COLO668 (cell line): ENCODE data around the gene OPCML.

ENCODE experiments used
- DNase-seq: peaks from one replicate; lab custom pipeline; 2025; ENCODE audit not compliant: unreplicated experiment; lab: John Stamatoyannopoulos, UW

OPCML gene

GRCh38 chr11:133503776-133504175 lies 28.5 kb downstream of the OPCML start:
- DNase-seq = no peak

DNA sequence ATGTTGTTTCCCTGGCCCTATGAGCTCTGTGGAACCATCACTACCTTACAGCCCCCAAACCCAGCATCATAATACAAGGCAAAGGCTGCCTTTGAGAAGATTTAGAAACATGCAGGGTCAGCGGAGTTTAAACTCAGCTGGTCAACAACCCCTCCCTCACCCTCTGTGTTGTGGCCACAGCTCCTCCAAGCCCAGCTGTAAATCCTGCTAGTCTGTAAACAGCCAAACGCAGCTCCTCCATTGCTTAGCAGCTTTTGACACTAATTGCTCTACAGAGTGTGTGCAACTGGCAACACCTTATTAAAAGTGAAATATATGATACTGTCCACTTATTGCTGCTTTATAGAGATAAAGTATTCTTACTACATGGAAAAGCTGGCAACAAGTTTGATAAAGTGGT lies 29.1 kb downstream of the OPCML start:
- no peak for DNase-seq

DNA sequence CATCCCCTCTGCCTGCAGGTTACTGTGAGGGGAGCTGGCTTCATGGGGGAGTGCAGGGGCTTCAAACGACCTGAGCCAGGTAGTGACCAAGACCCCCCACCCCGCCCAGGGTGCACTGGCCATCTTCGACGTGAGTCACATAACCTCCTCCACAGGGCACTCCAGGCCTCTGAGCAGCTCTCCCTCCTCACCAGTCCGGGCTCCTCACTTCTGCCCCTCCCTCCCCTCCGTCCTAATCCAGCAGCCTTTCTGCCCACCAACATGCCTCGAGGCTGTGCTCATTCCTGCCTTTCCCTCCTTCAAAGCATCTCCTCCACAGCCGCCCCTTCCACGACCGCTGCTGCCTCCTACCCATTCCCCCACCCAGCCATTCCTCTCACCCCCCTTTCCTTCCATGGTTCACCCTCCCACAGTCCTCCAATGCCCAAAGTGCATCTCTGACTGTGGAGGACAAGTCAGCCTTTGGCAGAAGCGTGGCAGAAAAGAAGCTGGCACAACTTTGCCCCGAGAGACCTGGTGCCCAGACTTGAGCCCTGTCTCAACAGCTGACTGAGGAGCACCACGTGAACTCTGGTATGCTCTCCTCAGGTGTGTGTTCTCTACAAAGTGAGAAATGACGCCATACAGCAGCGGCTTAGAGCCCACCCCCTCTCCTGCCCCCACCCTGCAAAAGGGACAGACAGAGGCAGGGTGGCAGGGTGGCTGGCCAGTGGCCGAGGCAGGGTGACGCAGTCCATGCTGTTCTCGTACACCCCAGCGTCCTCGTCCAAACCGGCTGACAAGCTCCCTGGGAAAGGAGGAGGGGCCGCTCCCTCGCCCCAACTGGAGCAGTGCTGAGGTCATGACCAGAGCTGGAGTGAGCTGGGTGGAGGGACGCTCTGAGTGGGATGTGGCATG lies 30.4 kb downstream of the OPCML start:
- no peak for DNase-seq

GRCh38 chr11:133500936-133501335 lies 31.4 kb downstream of the OPCML start:
- no peak for DNase-seq

GRCh38 chr11:133500435-133500834 lies 31.9 kb downstream of the OPCML start:
- no peak for DNase-seq

DNA sequence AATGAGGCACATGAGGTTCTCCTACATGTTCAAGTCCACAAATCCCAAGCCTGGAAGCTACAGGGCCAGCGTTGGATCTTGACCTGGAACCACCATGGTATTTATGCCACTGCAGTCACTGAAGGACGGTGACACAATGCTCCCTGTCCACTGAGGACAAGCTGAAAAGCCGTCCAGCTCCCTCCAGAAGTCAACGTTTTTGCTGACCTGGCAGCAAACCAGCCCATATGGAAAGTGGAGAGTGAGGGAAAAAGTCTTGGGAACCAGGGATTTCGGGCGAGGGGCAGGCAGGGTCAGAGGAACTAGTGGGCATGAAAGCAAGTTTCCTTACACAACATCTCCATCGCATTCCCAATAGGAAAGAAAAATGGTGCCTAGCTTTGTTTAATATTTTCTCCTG lies 33.3 kb downstream of the OPCML start:
- DNase-seq = no peak

GRCh38 chr11:133497477-133498140 lies 34.7 kb downstream of the OPCML start:
- no peak for DNase-seq

DNA sequence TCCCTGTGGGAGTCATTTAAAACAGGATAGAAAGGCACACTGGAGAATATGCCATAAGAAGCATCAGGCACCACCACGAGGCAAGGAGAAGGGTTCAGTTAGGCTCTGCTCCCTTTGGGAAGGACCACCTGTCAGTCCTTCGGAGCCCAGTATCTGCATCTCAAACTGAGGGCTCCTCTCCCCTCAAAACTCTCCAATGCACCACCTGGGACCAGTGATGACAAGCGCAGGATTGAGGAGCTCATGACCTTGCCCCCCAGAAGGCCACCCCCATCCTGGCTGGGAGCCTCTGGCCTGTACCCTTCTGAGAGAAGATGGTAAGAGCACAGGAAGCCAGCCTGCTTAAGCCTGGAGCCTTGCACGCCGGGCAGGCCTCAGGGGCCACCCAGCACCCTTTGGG lies 39.4 kb downstream of the OPCML start:
- DNase-seq = no peak

- no peak for DNase-seq
Measured at GRCh38 chr11:133491680-133492383, 40.5 kb downstream of the OPCML start.

GRCh38 chr11:133480722-133481121 lies 51.6 kb downstream of the OPCML start:
- DNase-seq = no peak

DNA sequence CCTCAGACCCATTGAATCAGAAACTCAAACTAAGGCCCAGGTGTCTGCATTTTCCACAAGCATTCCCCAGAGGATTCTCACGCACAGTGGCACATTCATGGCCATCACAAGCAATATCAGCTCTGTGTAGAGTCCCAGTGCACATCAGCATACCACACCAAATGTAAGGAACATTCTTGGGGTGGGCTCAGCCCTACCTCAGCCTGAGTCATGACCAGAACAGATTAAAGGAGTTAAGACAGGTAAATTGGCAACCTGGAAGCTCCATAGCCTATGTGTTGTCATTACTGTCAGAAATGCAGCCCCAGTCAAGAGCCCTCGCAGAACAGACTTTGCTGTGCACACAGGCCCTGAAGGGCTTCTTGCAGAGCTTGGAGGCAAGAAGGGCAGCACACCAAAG lies 53.1 kb downstream of the OPCML start:
- no peak for DNase-seq

DNA sequence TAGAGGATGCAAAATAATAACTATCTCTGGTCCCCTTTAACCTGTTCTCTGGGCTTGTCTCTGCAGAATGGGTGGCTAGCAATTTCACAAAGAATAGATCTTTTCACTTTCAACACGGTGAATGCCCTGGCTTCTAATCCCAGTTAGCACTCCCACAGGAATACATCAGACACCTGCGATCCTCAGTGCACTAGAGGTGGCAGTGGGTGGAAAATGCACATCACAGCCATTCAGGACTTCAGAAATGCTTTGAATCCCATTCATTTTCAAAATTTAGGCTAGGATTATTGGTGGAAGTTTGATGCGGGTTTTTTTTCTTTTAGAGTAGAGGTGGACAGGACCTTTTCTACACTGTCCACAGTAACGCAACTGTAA lies 55.1 kb downstream of the OPCML start:
- no peak for DNase-seq

- no peak for DNase-seq
Measured at GRCh38 chr11:133476570-133477250, 55.6 kb downstream of the OPCML start.

DNA sequence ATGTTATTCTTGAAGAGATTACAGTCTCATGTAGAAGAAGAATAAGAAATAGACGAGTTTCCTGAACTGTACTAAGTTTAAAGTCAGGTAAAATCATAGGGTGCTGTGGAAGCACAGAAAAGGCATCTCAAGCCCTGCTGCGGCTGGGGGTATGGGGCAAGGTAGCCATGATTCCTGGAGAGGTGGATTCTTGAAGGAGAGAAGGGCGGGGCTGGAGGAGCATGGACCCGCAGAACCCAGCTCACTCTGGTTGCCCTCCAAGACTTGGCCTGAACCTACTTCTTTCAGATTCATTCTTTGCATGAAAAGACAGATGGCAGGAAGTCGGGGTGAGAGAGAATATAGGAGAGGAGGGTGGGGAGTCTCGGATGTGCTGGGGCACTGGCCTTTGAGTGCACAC lies 57.8 kb downstream of the OPCML start:
- no peak for DNase-seq

DNA sequence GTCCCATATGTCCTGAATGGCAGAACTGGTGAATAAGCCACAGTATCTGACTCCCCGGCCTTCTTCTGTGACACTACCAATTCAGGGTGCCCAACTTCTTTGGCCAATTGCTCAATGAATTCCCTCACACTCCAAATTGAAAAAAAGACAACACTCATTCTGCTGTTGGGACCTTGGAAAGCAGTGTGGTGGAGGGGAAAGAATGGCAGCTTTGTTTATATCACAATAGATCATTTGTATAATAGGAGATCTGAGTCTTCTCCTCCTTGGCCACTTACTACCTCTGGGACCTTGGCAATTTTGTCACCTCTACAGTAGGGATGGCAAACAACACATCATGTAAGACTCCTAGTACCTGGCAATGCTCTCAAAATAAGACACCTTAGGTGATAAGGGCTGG lies 64.6 kb downstream of the OPCML start:
- DNase-seq = no peak

DNA sequence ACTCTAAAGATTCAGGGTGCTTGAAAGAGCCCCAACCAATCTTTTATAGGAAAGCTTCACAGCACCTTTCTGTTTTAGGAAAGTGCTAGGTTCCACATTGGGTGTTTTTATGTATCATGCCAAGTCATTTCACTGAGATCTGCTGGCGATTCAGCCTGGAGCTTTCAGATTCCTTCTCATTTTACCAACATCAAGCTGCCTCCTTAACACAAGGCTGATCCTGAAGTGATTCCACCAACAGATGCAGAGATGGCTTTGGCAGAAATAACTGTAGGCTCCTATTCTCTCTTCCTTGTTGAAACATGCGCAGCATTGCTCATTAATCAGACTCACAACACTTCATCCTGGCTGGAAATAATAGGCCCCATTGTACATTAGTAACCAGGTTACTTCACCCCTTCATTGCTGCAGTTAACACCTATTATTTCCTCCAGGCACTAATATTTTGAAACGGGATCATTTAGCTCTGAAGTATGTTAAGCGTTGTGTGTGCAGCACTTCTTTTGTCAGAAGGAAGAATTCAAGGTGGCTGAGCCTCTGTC lies 89.0 kb downstream of the OPCML start:
- DNase-seq = no peak

DNA sequence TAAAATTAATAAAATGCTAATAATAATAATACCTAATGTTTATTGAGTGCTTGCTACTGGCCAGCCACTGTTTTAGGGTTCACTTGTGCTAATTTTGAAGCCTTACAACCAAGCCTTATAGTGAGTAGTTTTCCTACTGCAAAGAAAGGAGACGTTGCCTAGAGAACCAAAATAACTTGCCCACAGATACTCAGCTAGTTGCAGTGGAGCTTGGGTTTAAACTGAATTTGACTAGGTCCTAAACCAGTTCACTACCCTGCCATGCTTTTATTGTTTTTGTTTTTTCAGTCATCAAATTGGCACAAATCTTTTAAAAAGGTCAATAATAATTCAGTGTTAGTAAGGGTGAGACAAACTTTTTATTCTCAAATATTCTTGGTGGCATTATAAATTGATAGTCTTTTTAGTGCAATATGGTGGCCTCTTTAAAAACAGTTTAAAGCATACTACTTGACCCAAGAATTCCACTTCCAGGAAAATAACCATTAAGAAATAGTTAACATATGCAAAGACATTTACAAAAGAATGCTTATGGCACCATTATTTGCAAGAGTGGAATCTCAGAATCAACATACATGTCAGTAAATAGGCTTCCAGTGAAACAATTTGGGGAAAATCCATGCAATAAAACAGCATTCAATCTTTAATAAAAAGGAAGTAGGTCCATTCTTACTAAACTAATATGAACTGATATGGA lies 90.2 kb downstream of the OPCML start:
- DNase-seq = no peak

DNA sequence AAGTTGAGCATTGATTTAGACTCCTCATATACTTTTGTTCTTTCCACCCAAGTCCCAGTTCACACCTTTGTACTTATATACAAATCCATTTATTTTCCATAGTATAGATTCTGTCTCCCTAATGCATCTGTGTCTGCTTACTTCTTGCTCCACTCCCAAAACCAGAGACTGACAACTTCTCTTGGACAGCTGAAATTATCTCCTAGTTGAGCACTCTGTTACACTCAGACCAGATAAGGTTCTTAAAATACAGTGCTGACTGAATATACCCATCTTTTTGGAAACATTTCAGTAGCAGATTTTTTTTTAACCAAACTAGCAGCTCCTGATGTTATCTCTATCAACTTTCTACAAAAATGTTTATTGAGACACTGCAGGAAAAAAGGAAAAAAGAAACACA lies 106.3 kb downstream of the OPCML start:
- DNase-seq = no peak

GRCh38 chr11:133425245-133425644 lies 107.1 kb downstream of the OPCML start:
- DNase-seq = no peak

GRCh38 chr11:133418218-133418617 lies 114.1 kb downstream of the OPCML start:
- DNase-seq = no peak

DNA sequence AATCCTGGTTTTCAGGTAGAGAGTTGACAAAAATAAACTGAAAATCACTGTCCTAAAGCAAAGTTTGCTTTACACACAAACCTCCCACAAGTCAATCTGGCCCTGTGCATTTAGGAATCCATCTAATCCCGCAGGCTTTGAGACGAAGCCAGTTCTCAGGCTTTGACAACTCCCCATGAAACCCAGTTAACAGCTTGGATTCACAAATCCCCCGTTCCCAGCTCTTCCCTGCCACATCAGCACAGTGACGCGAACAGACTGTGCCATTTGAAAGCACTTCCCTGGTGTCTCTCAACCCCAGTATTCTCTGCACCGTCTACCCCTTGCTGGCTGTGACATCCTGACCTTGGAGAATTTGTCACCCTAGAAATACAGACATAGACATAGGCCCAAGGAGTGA lies 117.8 kb downstream of the OPCML start:
- no peak for DNase-seq
